HG03457 (cell line): Measurements from ENCODE around the gene ATXN7L1.

Experiments used
- ATAC-seq: cut with Tn5 transposase; IDR thresholded peaks from one replicate; pipeline ENCODE4 v1.9.1; 2021; ENCODE audit warnings: moderate number of reproducible peaks; ENCODE audit not compliant: unreplicated experiment

ATXN7L1 gene

GRCh38 chr7:105653441-105654005 lies 222.9 kb downstream of the ATXN7L1 start:
- ATAC-seq: no peak

- ATAC-seq: peak; percentile 69
These were observed 223.9 kb downstream of the ATXN7L1 start for GRCh38 chr7:105652359-105652993.

- no peak for ATAC-seq
These were observed 224.6 kb downstream of the ATXN7L1 start for GRCh38 chr7:105651798-105652197.

- no peak for ATAC-seq
These were observed 225.9 kb downstream of the ATXN7L1 start for GRCh38 chr7:105650382-105650970.

- no peak for ATAC-seq
These were observed 226.5 kb downstream of the ATXN7L1 start for GRCh38 chr7:105649727-105650381.

- no peak for ATAC-seq
These were observed 227.6 kb downstream of the ATXN7L1 start for GRCh38 chr7:105648561-105649401.

GRCh38 chr7:105647591-105647990 lies 228.8 kb downstream of the ATXN7L1 start:
- no peak for ATAC-seq

- ATAC-seq: no peak
These were observed 231.5 kb downstream of the ATXN7L1 start for GRCh38 chr7:105644937-105645336.

GRCh38 chr7:105643851-105644250 lies 232.5 kb downstream of the ATXN7L1 start:
- no peak for ATAC-seq

- ATAC-seq: no peak
These were observed 233.0 kb downstream of the ATXN7L1 start for GRCh38 chr7:105643384-105643783.

GRCh38 chr7:105642264-105642663 lies 234.1 kb downstream of the ATXN7L1 start:
- ATAC-seq: no peak

GRCh38 chr7:105640956-105641810 lies 235.2 kb downstream of the ATXN7L1 start:
- ATAC-seq: no peak

- ATAC-seq: no peak
These were observed 236.5 kb downstream of the ATXN7L1 start for GRCh38 chr7:105639667-105640493.

GRCh38 chr7:105638902-105639495 lies 237.4 kb downstream of the ATXN7L1 start:
- ATAC-seq: no peak

GRCh38 chr7:105638334-105638733 lies 238.1 kb downstream of the ATXN7L1 start:
- no peak for ATAC-seq

- no peak for ATAC-seq
These were observed 238.6 kb downstream of the ATXN7L1 start for GRCh38 chr7:105637755-105638154.

- ATAC-seq: no peak
These were observed 239.4 kb downstream of the ATXN7L1 start for GRCh38 chr7:105636982-105637381.

- no peak for ATAC-seq
These were observed 241.2 kb downstream of the ATXN7L1 start for GRCh38 chr7:105635197-105635596.

GRCh38 chr7:105625986-105626385 lies 250.4 kb downstream of the ATXN7L1 start:
- no peak for ATAC-seq
